H54 (cell line): ENCODE measurements around the gene QPRT.
A peak's percentile ranks its signal among the peaks of the same experiment; 100 is the strongest.
"Not testable (repeated sequence)": the region's sequence is repeated elsewhere in the genome, so short reads cannot be mapped to it uniquely, and the experiment has no call there.

Experiments used
- DNase-seq: peaks from one replicate; pipeline ENCODE4 v3.0.0; 2011; ENCODE audit warnings: low spot score, mixed read lengths; ENCODE audit not compliant: insufficient read length
- FAIRE-seq: peaks from 3 replicates; lab custom pipeline; 2011; peaks lifted over from hg19 to GRCh38; lab: Jason Lieb, UNC
- POLR2A ChIP-seq: IDR thresholded peaks from 2 replicates; pipeline ENCODE4 v1.6.1; 2011; ENCODE audit warnings: low read depth, mild to moderate bottlenecking, low read length

QPRT gene

GRCh38 chr16:29694384-29695195 is 15.6 kb downstream of the QPRT start:
- no peak for TF ChIP-seq POLR2A
- FAIRE-seq: no peak
- no peak for DNase-seq

GRCh38 chr16:29695675-29696074 is 16.7 kb downstream of the QPRT start:
- not testable (repeated sequence) for DNase-seq, FAIRE-seq

GRCh38 chr16:29696881-29697331 is 17.9 kb downstream of the QPRT start:
- no peak for FAIRE-seq
- DNase-seq: no peak
- TF ChIP-seq POLR2A: no peak

- DNase-seq (no peak), FAIRE-seq (no peak)
- no peak for TF ChIP-seq POLR2A
Measured at GRCh38 chr16:29697391-29697790, 18.4 kb downstream of the QPRT start.

- no peak for DNase-seq
- TF ChIP-seq POLR2A: no peak
- no peak for FAIRE-seq
Measured at GRCh38 chr16:29698042-29698441, 19.1 kb downstream of the QPRT start.

GRCh38 chr16:29698484-29699323 is 19.7 kb downstream of the QPRT start:
- TF ChIP-seq POLR2A: no peak
- DNase-seq: no peak
- FAIRE-seq: no peak

- DNase-seq (no peak), FAIRE-seq (no peak)
- TF ChIP-seq POLR2A: no peak
Measured at GRCh38 chr16:29699324-29700219, 20.6 kb downstream of the QPRT start.

- peak; percentile 67 for FAIRE-seq
- TF ChIP-seq POLR2A: no peak
- peak; percentile 86 for DNase-seq
Measured at GRCh38 chr16:29700253-29700987, 21.4 kb downstream of the QPRT start.

- DNase-seq (no peak), FAIRE-seq (no peak)
- no peak for TF ChIP-seq POLR2A
Measured at GRCh38 chr16:29701214-29701555, 22.2 kb downstream of the QPRT start.

GRCh38 chr16:29702269-29702668 is 23.3 kb downstream of the QPRT start:
- FAIRE-seq: no peak

GRCh38 chr16:29705030-29705429 is 26.1 kb downstream of the QPRT start:
- no peak for FAIRE-seq

More at GRCh38 chr16:29702269-29702668, 23.3 kb downstream of the QPRT start:
- no peak for DNase-seq
- no peak for TF ChIP-seq POLR2A

GRCh38 chr16:29707160-29707559 is 28.2 kb downstream of the QPRT start:
- not testable (repeated sequence) for FAIRE-seq

More at GRCh38 chr16:29705030-29705429, 26.1 kb downstream of the QPRT start:
- no peak for DNase-seq
- no peak for TF ChIP-seq POLR2A

More at GRCh38 chr16:29707160-29707559, 28.2 kb downstream of the QPRT start:
- DNase-seq: not testable (repeated sequence)
